Smooth muscle cell (in vitro differentiated cells): ENCODE data around the gene CCL24. TPM values are rescaled to one million over a fixed set of nuclear protein-coding genes. Genes with fewer than 3 reads are reported as not detected.
"Not testable (repeated sequence)": the region's sequence is repeated elsewhere in the genome, so short reads cannot be mapped to it uniquely, and the experiment has no call there.

Experiments used
- DNase-seq: peaks from one replicate; lab custom pipeline; 2025; ENCODE audit not compliant: unreplicated experiment; lab: John Stamatoyannopoulos, UW
- H2AFZ ChIP-seq: fragments of 200-600 bp; sonication (generic); 2 replicates; pipeline ENCODE4 v1.6.0; 2016; ENCODE audit warnings: antibody characterized with exemption, low read depth, mild to moderate bottlenecking
- H3F3A ChIP-seq: fragments of 200-600 bp; sonication (generic); 2 replicates; pipeline ENCODE4 v1.6.0; 2017; ENCODE audit warnings: antibody characterized with exemption, low read depth
- H3K27ac ChIP-seq: fragments of 200-600 bp; sonication (generic); 2 replicates; pipeline ENCODE4 v1.5.1; 2016; ENCODE audit warnings: low read depth, mild to moderate bottlenecking
- H3K27me3 ChIP-seq: fragments of 200-600 bp; sonication (generic); 2 replicates; pipeline ENCODE4 v1.6.1; 2016; ENCODE audit warnings: low read depth, mild to moderate bottlenecking
- H3K36me3 ChIP-seq: fragments of 200-600 bp; sonication (generic); 2 replicates; pipeline ENCODE4 v1.5.1; 2016; ENCODE audit warnings: low read depth
- H3K4me1 ChIP-seq: fragments of 200-600 bp; sonication (generic); 2 replicates; pipeline ENCODE4 v1.5.1; 2016; ENCODE audit warnings: low read depth
- H3K4me2 ChIP-seq: fragments of 200-600 bp; sonication (generic); 2 replicates; pipeline ENCODE4 v1.6.0; 2016; ENCODE audit warnings: mild to moderate bottlenecking
- H3K4me3 ChIP-seq: fragments of 200-600 bp; sonication (generic); 2 replicates; pipeline ENCODE4 v1.5.1; 2016; ENCODE audit warnings: mild to moderate bottlenecking
- H3K79me2 ChIP-seq: fragments of 200-600 bp; sonication (generic); 2 replicates; pipeline ENCODE4 v1.6.0; 2016; ENCODE audit warnings: low read depth, mild to moderate bottlenecking
- H3K9ac ChIP-seq: fragments of 200-600 bp; sonication (generic); 2 replicates; pipeline ENCODE4 v1.6.0; 2016; ENCODE audit warnings: low read depth
- H3K9me3 ChIP-seq: fragments of 200-600 bp; sonication (generic); replicated peaks from 2 replicates; pipeline ENCODE4 v1.5.1; 2016; ENCODE audit warnings: low read depth
- H4K20me1 ChIP-seq: fragments of 200-600 bp; sonication (generic); 2 replicates; pipeline ENCODE4 v1.6.0; 2016; ENCODE audit warnings: low read depth
- CTCF ChIP-seq: fragments of 200-600 bp; sonication (generic); IDR thresholded peaks from 2 replicates; pipeline ENCODE4 v1.5.1; 2017; ENCODE audit warnings: borderline replicate concordance, mild to moderate bottlenecking, antibody characterized with exemption; ENCODE audit not compliant: insufficient read depth, poor library complexity, severe bottlenecking
- WGBS: methylation state at CpG from one replicate; pipeline ENCODE4 v1.1.7; 2016; ENCODE audit warnings: low lambda C conversion rate; 5-methylcytosine and 5-hydroxymethylcytosine counted together
- polyA plus RNA-seq: library from polyadenylated mRNA; unstranded; fragments of >200 nt; fragmentation: Nextera tagmentation; extraction: Ambion mirVana; gene quantifications from 2 replicates; pipeline ENCODE4 v1.2.1, GENCODE V29; 2016
- total RNA-seq: library from RNA; depleted of rRNA; stranded (reverse); fragments of >200 nt; gene quantifications from 2 replicates; pipeline ENCODE4 v1.2.3, GENCODE V29; 2014

The CCL24 gene
- total and polyA plus RNA-seq, 2 experiments from 2014 or later, result not detected

GRCh38 chr7:75836798-75837197, 23.2 kb upstream of the CCL24 start:
- DNase-seq, result no peak
- no peaks in the 10 kb centered on the region for H4K20me1 ChIP-seq
- H3K4me2 ChIP-seq, result no peak overlapping the region
- H3K36me3 ChIP-seq, result no peaks in the 10 kb centered on the region
- H3K27me3 ChIP-seq, result no peaks in the 10 kb centered on the region
- no peaks in the 10 kb centered on the region for H3K9me3 ChIP-seq
- H3F3A ChIP-seq, result no peaks in the 10 kb centered on the region
- no peak overlapping the region for H2AFZ ChIP-seq
- no peak overlapping the region for H3K9ac ChIP-seq
- no peak for TF ChIP-seq CTCF
- H3K4me1 ChIP-seq, result no peaks in the 10 kb centered on the region
- 97% methylated on average over 7 of the region's 7 CpGs for WGBS
- no peak overlapping the region for H3K27ac ChIP-seq
- no peak overlapping the region for H3K4me3 ChIP-seq
- no peaks in the 10 kb centered on the region for H3K79me2 ChIP-seq

GRCh38 chr7:75835688-75836285, 22.2 kb upstream of the CCL24 start:
- Histone ChIP-seq H3K4me1 (no peaks in the 10 kb centered on the region), H3K79me2 (no peaks in the 10 kb centered on the region), H3K9ac (no peak overlapping the region), H3F3A (no peaks in the 10 kb centered on the region), H2AFZ (no peak overlapping the region), H3K27ac (no peak overlapping the region), H3K4me3 (no peak overlapping the region), H3K4me2 (no peak overlapping the region), H4K20me1 (no peaks in the 10 kb centered on the region), H3K27me3 (no peaks in the 10 kb centered on the region), H3K36me3 (no peaks in the 10 kb centered on the region), H3K9me3 (no peaks in the 10 kb centered on the region)
- no peak for DNase-seq
- WGBS, result 89% methylated on average over 29 of the region's 29 CpGs
- no peak for TF ChIP-seq CTCF

GRCh38 chr7:75833662-75834061, 20.1 kb upstream of the CCL24 start:
- H3K27me3 ChIP-seq, H3K4me3 ChIP-seq, H3K79me2 ChIP-seq, H3K4me2 ChIP-seq, H2AFZ ChIP-seq, H3K27ac ChIP-seq, H3F3A ChIP-seq, H4K20me1 ChIP-seq, DNase-seq, H3K9ac ChIP-seq, H3K9me3 ChIP-seq, H3K36me3 ChIP-seq, H3K4me1 ChIP-seq: not testable (repeated sequence)
- 63% methylated on average over 6 of the region's 6 CpGs for WGBS

GRCh38 chr7:75830978-75831377, 17.4 kb upstream of the CCL24 start:
- no peak for DNase-seq
- 89% methylated on average over 6 of the region's 6 CpGs for WGBS
- H3K36me3 ChIP-seq, result no peaks in the 10 kb centered on the region
- no peaks in the 10 kb centered on the region for H3K4me1 ChIP-seq
- H3F3A ChIP-seq, result no peaks in the 10 kb centered on the region
- H3K27ac ChIP-seq, result no peak overlapping the region
- H3K4me3 ChIP-seq, result no peak overlapping the region
- no peaks in the 10 kb centered on the region for H3K27me3 ChIP-seq
- no peaks in the 10 kb centered on the region for H3K79me2 ChIP-seq
- no peak overlapping the region for H3K9ac ChIP-seq
- H2AFZ ChIP-seq, result no peak overlapping the region
- H3K9me3 ChIP-seq, result no peaks in the 10 kb centered on the region
- no peak for TF ChIP-seq CTCF
- H3K4me2 ChIP-seq, result no peak overlapping the region
- no peaks in the 10 kb centered on the region for H4K20me1 ChIP-seq

- H3K4me1 ChIP-seq, H4K20me1 ChIP-seq, H3K4me3 ChIP-seq, H2AFZ ChIP-seq, H3K27ac ChIP-seq, H3F3A ChIP-seq, H3K36me3 ChIP-seq, H3K9me3 ChIP-seq, H3K79me2 ChIP-seq, DNase-seq, H3K27me3 ChIP-seq, H3K9ac ChIP-seq: not testable (repeated sequence)
- 16% methylated on average over 6 of the region's 6 CpGs for WGBS
- peak overlapping the region; percentile 30 for H3K4me2 ChIP-seq
Observed at GRCh38 chr7:75829656-75830055, 16.1 kb upstream of the CCL24 start.
